NCI-H1436 treated with DMSO at 0.1 percent for 48 hours (cell line): Measurements from ENCODE around the gene TMEM131L.
A peak's percentile ranks its signal among the peaks of the same experiment; 100 is the strongest.

Source experiments
- DNase-seq: peaks from one replicate; lab custom pipeline; 2025; lab: John Stamatoyannopoulos, UW

TMEM131L gene

DNA sequence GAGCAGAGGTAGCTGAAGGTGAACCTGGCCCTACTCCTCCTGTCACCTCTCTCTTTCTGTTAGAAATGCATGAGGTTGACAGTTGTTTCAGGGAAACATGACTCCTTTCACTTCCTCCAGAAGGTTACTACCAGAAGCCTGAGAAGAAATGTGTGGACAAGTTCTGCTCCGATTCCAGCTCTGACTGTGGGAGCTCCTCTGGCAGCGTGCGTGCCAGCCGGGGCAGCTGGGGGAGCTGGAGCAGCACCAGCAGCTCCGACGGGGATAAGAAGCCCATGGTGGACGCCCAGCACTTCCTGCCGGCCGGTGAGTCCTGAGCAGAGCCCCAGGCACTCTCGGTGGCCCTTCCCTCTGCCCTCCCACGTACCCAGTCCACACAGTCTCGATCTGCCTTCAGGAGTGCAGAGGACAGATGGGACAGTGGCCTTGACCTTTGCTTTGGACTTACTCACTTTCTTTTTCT is 156.6 kb downstream of the TMEM131L start:
- DNase-seq = no peak

DNA sequence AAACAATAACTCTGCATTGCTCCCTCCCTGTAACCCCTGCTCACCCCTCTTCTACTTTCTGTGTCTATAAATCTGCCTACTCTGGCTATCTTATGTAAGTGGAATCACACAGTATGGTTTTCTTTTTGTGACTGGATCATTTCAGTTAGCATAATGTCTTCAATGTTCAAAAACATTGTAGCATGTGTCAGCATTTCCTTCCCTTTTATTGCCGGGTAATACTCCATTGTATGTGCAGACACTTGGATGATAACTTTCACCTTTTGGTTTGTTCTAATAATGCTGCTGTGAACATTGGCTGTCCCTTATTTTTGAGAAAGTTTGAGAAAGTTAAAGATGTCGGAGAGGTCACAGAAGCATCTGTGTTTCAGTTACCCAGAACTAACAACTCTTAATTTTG is 157.3 kb downstream of the TMEM131L start:
- DNase-seq = no peak

DNA sequence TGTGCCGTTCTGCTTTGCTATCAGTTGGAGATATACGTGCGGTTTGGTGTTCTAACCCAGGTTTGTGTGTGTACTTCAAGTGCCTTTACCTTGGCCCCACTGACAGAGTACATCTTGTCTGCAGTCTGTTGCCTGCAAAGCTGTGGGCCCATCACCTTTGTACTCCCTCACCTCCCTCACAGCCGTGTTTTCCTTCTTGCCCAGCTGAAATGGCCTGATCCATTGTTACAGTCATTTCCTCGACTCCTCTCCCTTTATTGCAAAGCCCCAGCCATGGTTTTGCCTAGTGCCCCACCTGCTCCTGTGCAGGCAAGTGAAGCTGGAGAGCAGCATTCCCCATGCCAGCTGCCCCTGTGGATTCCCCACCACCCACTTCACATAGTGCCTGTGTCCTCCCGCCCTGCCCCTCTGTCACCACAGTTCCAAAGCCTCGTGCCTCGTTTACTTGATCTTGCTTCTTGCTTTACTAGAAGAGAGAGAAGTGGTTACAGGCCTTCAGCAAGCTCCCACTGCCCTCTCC is 162.7 kb downstream of the TMEM131L start:
- DNase-seq = no peak

DNA sequence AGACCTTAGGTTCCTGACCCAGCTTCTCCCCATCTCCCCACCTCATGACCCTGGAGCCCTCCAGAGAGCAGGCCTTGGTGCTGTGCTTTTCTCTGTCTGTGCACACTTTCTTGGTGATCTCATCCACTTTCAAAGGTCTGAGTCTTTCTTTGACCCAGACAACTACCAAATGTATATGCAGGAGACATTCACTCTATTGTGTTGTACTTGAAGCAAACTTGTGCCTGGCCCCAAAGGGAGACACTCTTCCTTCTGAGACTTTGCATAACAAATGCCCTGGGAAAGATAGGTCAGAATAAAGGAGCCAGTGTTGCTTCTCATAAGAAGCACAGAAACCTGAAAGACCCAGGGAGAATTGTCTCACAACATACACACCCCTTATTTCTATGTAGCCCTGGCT is 163.6 kb downstream of the TMEM131L start:
- DNase-seq = no peak

DNA sequence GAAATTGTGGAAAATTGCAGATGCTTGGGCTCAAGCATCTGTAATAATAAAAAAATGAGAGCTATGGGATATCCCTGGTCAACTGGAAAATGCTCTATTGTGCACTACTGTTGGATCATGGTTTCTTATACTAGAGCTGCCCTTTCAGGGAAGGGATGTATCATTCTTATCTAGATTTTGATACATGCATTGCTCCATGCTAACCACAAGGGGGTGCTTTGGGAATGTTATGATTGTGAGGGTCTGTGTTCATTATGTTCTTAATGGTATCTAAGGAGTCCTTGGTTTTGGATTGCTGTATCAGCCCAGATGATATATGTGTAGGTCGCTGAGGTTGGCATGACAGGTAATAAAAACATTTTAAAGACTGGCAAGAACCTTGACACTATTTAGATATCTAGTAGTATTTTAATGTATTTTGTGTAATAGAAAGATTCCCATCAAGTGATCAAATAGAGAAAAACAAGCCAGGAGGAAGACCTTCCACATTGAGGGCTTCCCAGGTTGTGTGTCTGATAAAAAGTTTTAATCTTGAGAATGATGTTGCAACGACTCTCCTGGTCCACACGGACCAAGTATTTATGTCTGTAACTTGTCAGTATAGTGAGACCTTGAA is 168.7 kb downstream of the TMEM131L start:
- DNase-seq = no peak

DNA sequence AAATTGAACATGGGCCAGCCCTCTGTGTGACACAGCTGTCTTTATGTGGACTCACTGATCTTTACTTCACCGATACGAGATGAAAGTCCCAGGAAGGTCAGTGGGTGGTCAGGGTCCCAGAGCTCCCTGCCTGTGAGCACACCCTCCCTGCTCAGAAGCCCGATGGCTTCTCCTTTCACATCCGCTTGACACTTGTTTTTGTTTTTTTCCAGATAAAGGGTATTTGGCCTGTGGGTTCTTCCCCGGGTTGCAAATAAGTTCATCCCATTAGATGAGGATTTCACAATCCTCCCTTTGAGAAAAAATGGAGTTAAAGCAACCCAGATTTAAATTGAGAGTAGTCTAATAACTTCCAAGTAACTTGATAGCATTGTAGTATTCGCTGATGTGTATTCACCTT is 169.7 kb downstream of the TMEM131L start:
- no peak for DNase-seq

DNA sequence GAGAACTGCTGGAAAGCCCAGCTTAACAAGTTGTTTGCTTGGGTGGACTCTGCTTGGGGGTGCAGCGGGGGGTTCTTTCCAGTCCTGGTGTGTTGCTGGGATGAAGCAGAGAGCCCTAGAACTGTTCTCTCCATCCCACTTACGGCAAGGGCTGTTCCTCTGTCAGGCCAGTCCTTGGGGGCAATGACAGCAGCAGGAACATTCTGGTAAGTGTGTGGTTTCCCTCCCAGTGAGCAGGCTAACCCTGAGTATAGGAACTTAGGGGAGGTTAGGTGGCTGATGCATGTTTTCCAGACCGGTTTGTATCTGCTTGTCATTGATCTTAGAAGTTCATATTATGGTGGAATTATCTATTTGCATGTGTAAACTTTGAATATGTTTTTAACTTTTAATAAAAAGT is 171.0 kb downstream of the TMEM131L start:
- DNase-seq = no peak

DNA sequence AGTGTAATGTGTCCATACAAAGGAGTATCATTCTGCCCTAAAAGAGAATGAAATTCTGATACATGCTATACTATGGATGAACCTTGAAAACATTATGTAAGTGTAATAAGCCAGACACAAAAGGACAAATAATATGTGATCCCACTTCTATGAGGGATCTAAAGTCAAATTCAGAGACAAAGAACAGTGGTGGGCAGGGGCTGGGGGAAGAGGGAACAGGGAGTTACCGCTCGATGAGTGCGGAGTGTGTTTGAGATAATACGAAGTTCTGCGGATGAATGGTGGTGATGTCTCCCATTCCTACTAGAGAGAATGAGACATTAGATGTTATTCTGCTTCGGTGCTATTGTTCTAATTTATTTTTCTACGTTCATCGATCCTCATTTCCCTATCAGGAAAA is 171.9 kb downstream of the TMEM131L start:
- DNase-seq = no peak

DNA sequence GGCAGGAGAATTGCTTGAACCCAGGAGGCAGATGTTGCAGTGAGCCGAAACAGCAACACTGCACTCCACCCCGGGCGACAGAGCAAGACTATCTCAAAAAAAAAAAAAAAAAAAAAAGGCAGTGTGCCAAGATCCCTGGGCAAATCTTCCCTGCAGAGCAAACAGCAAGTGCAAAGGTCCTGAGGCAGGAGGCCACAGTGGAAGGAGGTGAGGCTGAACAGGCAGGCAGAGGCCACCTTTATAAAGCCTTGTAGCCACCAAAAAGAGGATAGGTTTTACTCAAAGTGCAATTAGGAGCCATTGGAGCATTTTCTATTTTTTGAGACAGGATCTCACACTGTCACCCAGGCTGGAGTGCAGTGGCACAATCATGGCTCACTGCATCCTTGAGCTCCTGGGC is 172.8 kb downstream of the TMEM131L start:
- DNase-seq = no peak

DNA sequence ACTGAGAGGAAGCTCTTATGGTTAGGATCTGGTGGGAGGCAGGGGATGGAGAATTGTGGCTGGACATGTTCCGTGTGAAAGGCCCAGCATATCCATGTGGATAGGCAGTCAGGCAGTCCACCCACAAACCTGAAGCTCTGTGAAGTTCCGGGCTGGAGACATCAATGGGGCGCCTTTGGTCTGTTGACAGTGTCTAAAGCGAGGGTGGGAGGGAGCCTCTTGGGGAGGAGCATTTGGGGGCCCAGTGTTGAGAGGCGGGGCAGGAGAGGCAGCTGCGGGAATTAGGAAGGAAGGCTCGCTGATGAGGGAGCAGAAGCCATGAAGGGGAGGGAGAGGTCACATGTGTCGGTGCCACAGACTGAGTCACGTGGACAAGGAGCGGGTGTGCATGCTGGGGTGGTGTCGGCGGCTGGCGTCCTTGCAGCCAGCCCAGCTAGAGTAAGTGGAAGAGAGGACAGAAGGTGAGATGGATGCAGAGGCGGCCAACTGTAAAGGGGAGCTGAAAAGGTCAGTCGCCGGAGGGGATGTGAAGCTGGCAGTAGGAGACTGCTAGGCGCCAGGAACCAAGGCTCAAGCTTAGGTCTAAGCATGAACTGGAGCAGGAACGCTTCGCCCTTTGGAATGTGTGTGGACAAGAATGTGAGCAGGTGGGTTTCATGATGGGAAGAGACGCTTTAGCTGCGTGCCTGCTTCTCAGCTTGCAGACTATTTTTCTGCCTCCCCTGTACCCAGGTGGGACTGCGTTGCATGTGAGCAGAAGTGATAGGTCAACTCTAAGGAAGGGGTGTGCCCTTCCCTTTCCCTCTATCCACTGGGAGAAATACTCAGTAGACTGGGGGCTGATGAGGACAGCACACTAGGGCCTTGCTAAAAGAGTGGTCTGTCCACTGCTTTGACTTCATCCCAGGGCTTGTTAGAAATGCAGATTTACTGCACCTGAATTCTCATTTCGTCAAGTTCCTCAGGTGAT is 174.0 kb downstream of the TMEM131L start:
- DNase-seq = no peak

DNA sequence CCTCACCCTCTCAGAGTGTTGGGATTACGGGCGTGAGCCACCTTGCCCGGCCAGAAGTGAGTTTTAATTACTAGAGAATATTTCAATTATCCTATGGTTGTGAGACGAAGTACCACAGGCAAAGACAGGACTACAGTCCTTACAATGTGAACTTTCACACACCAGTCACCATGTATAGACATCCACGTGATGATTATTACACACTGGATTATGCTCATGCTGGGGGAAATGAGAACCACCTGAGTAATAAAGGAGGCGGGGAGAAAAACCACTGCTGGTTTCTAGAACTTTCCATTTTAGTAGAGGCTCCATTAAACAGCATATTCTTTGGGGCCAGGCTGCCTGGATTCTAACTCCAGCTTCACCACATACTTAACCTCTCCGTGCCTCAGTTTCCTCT is 175.4 kb downstream of the TMEM131L start:
- DNase-seq = no peak

DNA sequence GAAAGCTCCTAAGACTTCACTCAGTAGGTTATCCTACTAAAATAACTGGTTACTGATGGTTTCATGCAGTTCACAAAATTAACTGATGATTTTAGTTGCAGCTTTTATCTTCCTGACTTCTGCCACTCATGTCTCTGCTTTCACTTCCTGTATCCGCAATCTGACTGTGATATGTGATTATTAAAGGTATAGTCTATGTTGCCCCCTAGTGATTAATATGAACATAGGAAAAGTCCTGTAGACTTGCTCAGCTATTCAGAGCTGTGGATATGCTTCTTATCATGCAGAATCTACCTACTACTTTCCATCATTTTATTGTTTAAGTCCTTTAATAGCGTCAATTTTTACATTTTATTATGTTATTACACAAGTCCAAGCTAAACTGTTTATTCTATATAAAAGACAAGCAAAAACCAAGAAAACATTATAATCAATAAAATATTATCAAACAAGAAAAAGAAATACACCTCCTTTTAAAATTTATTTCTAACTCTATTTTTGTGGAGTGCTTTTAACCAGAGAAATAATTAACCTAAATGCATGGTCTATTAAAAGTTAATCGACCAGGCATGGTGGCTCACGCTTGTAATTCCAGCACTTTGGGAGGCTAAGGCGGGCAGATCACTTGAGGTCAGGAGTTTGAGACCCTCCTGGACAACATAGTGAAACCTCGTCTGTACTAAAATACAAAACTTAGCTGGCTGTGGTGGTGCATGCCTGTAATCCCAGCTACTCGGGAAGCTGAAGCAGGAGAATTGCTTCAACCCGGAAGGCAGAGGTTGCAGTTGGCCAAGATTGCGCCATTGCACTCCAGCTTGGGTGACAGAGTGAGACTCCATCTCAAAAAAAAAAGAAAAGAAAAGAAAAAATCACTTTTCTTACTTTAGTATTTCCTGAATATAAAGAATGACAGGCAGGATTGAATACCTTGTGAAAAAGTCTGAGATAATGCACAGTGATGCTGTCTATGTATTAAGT is 177.5 kb downstream of the TMEM131L start:
- peak; percentile 25 for DNase-seq

DNA sequence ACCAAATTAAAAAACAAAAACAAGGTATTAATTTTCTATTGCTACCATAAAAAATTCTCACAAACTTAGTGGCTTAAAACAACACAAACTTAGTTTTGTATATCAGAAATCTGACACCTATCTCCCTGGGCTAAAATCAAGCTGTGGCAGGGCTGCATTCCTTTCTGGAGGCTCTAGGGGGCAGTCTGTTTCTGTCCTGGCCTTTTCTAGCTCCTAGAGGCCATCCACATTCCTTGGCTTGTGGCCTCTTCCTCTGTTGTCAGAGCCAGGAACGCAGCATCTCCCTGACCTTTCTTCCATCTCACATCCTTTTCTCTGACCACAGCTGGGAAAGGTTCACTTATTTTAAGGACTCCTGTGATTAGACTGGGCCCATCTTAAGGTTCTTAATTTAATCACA is 179.0 kb downstream of the TMEM131L start:
- no peak for DNase-seq

DNA sequence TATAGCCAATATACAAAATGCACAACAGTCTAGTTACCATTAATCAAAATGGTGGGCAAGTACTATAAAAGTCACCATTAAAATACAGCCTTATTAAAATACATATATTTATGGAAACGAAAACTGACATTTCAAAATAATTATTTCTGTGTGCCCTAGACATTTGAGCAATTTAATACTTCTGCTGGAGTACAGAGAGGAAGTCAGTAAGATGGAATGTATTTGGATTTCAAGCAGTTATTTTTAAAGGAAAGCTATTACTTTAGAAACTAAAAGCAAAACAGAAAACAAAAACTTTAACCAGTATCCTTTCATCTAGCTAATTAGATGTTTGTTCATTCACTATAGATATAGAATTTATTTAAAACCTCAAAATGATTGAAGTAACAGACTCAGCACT is 180.1 kb downstream of the TMEM131L start:
- no peak for DNase-seq

DNA sequence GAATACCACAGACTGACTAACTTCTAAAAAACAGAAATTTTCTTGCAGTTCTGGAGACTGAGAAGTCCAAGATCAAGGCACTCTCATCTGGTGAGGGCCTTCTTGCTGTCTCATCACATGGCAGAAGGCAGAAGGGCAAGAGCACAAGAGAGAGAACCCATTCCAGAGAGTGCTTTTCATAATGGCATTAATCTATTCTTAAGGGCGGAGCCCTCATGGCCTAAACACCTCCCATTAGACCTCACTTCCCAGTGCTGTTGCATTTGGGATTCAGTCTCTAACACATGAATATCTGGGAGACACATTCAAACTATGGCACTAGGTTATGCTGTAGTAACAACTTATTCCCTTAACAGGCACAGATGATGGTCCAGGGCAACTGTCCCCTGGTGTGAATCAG is 180.8 kb downstream of the TMEM131L start:
- no peak for DNase-seq

DNA sequence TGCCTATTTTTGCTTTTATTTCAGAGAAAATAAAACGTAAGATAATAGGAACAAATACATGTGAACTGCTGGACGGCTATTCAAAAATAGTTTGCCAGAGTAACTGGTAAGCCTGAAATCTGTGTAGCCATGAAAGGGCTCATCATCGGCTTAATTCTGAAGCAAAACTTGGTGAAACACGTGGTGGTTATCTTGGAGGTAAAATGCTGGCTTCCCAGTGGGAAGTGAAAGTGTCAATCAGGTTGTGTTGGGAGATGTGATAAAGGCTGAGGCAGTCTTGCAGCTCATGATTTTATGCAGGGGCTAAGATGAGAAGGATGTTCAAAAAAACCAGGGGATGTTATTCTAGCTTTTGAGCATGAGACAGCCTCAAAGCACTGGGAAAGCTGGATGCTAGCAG is 181.8 kb downstream of the TMEM131L start:
- DNase-seq = no peak

DNA sequence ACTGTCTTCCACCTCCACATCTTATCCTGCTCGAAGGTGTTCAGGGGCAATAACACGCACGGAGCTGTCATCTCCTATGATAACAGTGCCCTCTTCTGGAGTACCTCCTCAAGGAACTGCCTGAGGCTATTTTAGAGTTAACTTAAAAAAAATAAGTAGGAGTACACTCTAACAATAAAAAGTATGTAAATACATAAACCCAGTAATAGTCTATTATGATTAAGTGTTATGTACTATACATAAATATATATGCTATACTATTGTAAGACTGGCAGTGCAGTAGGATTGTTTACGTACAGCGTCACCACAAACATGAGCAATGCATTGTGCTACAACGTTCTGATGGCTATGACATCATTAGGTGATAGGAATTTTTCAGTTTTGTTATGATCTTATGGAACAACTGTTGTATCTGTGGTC is 183.4 kb downstream of the TMEM131L start:
- DNase-seq = no peak

DNA sequence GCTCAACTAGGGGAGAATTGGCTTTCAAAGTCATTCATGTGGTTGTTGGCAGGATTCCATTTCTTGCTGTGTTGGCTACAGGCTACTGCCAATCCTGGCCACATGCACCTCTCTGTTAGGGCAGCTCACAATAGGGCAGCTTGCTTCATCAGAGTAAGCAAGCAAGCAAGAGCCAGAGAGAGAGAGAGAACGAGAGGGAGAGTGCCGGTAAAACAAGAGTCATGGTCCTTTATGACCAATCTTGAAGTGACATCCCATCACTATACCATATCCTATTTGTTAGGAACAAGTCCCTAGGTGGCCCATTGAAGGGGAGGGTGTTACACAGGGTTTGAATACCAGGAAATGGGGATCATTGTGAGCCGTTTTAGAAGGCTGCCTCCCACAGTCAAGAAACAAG is 185.0 kb downstream of the TMEM131L start:
- DNase-seq = no peak

DNA sequence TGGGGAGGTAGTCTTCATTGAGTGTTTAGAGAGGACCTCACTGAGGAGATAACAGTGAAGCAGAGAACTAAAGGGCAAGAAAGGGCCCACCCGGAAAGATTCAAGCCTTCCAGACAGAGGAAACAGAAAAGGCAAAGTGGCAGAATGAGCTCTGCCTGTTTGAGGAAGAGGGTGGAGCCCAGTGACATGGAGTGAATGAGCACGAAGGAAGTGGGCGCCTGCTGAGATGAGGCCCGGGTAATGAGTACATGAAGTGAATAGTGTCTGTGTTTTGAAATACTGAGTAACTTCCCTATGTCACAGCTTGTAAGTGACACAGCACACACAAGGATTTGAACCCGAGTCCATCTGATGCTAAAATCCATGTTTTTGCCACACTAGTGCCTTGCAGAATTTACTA is 185.4 kb downstream of the TMEM131L start:
- DNase-seq = no peak

DNA sequence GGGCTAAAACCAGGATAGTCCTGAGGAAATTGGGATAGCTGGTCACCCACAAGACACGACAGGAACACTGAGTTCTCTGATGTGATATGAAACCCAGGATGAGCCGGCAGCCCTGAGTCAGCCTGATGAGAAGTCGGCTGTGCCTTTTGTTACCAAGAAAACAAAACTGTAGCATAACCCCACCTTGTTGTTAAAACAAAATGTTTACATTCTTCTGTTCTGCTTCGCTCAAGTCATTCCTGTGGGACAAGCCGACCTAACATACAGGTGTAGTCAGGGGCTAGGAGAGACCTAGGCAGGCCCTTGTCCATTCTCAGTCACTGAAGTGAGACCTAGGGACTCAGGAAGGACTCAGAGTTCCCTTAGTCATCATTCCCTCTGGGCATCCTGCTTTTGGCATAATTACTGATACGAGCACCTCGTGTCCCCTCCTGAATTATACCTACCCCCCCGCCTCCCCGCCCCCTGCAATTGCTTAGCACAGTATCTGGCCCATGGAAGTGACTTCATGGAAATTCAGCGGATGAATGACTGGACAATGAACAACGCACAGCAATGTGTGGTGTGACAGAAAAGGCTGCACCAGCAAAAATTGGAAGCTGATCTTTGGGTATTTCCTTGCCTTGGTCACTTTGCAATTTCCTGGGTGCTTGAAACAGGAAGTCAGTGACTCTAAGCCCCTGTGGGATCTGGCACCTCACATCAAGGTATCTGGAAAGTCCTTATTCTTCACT is 186.1 kb downstream of the TMEM131L start:
- no peak for DNase-seq

DNA sequence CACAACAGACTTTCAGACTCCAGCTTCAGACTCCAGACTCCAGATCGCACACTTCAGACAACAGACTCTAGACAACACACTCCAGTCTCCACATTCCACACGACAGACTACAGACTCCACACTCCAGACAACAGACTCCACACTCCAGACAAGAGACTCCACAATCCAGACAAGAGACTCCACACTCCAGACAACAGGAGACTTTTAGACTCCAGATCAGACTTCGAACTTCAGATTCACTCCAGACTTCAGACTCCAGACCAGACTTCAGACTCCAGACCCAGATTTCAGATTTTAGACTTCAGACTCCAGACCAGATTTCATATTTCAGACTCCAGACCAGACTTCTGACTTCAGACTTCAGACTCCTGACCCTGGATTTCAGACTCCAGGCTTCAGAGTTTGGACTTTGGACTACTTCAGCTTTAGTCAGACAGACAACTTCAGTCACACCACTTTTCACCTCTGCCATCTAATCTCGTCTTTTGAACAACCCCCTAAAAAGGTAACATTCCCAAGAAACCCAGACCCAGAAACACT is 188.9 kb downstream of the TMEM131L start:
- DNase-seq = no peak
